Activated T-cell treated with anti-CD3 and anti-CD28 coated beads, Interleukin-2, amount 50 U/mL, for 48 hours (primary cell): ENCODE results near the gene PEPD.
"Not testable (repeated sequence)": the region's sequence is repeated elsewhere in the genome, so short reads cannot be mapped to it uniquely, and the experiment has no call there.

ENCODE experiments used
- DNase-seq, 2 experiments: peaks; one replicate each; pipeline ENCODE4 v3.0.0-alpha.2; 2020

PEPD gene

GRCh38 chr19:33521480-33522370 is at the start of gene PEPD:
Gene PEPD (minus strand): TSS chr19:33521791. CDS start chr19:33521760, 31 bp downstream.
- DNase-seq = peak; percentile 92

GRCh38 chr19:33569821-33570220 is 48.2 kb upstream of the PEPD start:
- no peak for DNase-seq

- no peak for DNase-seq
Measured at GRCh38 chr19:33568706-33569105, 47.1 kb upstream of the PEPD start.

DNA sequence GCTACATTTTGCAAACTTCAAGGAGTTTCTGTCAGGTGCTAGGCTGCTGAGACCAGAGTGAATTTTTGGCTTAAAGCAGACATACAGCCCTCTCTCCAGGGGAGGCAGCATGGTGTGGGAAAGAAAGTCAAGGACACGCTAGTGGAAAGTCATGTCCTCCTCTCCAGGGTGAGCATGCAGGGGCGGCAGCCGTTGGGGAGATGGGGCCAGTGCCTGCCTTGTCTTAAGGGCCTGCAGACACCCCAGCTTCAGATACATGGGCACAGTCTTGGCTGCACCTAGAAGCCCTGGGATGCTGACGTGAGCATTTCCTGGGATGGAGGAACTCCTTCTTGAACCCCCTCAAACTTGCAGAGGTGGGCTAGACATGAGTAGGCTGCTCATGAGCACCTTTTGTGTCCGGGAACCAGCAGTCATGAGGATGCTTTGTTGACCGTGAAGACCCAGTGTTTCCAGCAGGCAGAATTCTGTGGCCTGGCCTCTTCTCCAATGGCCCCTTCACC is 43.3 kb upstream of the PEPD start:
- no peak for DNase-seq

DNA sequence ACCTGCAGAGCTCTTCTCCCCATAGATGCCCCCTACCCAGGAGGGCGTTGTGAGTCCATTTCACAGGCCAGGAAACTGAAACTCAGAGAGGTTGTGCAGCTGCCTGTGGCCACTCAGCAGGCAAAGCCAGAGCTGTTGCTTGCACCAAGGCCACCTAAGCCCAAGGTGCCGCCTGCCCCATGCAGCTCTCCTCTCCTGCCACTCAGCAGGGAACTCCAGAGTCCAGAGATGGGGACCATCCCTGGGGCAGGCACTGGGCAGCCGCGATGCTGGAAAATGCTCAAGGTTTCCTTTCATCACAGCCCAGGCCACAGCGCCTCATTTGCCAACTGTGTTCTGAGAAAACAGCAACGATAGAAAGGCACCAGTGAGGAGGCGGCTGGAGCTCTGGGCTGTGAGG is 41.0 kb upstream of the PEPD start:
- no peak for DNase-seq

DNA sequence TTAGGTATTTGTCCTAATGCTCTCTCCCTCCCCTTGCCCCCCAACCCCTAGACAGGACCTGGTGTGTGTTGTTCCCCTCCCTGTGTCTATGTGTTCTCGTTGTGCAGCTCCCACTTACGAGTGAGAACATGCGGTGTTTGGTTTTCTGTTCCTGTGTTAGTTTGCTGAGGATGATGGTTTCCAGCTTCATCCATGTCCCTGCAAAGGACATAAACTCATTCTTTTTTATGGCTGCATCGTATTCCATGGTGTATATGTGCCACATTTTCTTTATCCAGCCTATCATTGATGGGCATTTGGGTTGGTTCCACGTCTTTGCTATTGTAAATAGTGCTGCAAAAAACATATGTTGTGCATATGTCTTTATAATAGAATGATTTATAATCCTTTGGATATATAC is 40.1 kb upstream of the PEPD start:
- DNase-seq = not testable (repeated sequence)

DNA sequence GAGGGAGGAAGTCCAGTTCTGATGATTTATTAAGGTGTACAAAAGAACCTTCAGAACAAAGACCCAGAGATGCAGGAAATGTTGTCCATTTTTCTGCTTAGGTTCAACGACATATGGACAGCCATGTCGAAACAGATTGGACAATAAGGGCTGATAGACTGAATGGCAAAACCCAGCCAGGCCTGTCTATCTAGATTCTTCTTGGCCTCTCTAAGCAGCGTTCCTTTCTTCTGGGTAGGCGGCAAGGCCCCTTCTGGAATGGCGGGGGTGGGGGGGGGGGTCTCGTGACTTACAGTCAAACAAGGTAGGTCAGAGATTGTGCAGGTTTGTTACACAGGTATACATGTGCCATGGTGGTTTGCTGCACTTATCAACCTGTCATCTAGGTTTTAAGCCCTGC is 39.7 kb upstream of the PEPD start:
- no peak for DNase-seq

DNA sequence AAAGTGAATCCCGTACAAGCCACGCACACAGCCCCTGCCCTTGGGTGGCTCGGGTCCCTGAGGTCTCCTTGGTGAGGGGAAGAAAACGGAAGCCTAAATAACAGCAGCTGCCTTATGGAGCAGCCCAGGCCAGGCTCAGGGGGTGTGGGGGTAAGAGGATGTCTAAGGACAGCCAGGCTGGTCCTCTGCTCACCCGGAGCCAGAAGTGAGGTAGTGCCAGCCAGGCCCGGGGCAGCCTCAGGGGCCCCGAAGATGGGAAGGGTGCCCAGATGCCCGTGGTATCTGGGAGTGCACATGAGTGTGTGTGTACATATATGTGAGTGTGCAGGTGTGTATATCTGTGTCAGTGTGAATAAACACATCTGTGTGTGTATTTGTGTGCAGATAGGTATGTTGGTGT is 38.4 kb upstream of the PEPD start:
- no peak for DNase-seq

- DNase-seq = no peak
Measured at GRCh38 chr19:33558856-33559255, 37.3 kb upstream of the PEPD start.

DNA sequence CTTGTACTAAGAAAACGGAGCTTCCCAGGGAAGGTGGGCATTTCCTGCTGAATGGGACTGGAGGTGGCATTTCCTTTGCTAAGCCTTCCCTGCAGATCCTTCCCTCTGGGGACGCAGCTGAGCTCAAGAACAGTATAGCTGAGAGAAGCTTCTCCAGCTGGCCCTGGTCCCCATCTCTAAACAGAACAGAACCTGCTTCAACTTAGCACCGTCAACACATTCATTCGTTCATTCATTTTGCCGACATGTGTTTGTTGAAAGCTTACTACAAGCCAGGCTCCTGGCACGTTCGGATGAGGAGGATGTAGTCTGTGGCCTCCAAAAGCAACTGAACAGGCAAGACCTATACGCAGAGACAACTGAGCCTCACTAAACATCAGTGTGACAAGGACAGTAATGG is 36.6 kb upstream of the PEPD start:
- DNase-seq = no peak

GRCh38 chr19:33557720-33558119 is 36.1 kb upstream of the PEPD start:
- DNase-seq = no peak

DNA sequence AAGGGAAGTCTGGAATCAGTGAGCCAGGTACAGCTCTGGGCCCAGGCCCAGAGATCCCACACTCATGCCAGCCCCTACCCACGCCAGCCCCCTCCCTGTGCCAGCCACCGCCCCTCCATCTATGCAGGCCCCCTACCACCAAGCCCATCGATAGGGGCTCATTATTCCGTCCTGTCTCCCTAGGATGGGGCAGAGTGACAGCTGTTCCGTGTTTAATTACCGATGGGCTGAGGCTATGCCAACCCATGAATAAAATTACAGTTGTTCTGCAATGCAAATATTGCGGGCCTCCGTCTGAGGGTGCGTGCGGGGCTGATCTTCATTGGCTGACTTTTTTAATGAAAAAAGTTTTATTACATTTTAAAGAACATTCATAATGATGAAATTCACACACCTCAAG is 35.6 kb upstream of the PEPD start:
- no peak for DNase-seq

- DNase-seq = no peak
Measured at GRCh38 chr19:33556261-33556660, 34.7 kb upstream of the PEPD start.

DNA sequence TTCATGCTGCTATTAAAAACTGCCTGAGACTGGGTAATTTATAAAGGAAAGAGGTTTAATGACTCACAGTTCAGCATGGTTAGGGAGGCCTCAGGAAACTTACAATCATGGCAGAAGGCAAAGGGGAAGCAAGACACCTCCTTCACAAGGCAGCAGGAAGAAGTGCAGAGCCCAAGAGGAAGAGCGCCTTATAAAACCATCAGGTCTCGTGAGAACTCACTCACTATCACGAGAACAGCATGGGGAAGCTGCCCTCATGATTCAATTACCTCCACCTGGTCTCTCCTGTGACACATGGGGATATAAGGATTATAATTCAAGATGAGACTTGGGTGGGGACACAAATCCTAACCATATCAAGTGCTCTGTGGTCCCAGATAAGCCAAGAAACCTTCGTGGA is 34.1 kb upstream of the PEPD start:
- DNase-seq = not testable (repeated sequence)

GRCh38 chr19:33554821-33555220 is 33.2 kb upstream of the PEPD start:
- DNase-seq = no peak

DNA sequence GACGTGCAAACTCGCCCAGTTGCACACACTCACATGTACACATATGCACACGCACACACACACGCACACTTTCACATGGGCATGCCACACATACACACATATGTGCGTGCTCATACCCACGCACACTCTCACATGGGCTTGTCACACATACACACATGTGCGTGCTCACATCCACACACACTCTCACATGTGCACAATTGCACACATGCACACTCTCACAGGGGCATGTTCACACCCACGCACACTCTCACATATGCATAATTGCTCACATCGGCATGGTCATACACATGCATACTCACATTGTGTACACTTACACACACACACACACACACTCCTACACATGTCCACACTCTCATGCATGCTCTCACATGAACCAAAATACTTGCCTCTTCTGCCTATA is 32.8 kb upstream of the PEPD start:
- DNase-seq = no peak

DNA sequence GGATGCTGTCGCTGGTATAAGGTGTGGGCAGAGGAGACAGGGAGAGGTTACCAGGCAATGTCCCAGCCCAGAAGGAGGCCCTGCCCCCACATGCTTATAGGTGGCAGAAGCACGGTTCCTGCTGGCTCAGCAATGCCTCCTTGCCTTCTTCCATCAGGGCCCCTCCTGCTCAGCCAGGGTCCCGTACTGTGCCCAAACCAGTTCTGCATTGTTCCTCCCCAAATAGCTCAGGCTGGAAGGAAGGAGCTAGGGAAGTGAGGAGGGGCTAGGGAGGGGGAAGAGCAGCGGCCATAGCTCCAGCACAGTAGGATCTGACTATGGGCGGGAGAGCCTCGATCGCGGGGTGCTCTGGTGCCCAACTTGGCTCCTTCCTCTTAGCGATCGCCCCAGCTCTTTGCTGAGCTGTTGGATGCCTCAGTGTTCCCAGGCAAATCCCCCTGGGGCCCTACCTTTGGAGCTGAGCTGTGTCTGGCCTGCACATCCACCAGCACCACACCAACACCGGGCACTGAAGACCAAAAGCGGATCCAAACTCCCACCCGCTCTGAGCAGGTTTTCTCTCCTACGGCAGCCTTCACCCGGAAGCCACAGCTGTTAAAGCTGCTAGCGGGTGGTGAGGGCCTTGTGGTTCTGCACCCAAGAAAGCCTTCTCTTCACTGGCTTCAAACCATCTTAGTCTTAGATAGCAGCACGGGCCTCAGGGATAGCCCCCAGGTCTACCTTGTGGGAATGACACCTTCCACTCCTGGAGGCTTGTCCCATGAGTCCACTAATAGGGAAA is 32.1 kb upstream of the PEPD start:
- no peak for DNase-seq

DNA sequence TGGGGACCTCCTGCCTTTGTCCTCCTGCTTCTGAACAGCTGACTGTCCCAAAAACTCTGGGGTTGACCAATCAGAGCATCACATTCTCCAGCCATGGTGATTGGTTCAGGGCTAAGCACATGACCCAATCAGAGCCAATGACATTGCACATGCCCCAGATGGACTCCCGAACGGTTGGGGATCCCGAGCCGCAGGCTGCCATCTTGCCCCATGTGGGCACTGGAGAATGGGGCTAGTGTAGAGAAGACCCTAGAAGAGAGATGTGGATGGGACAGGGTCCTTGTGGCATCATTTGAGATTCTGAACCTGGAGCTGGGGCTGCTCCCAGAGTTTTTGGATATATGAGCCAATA is 31.3 kb upstream of the PEPD start:
- DNase-seq = no peak

DNA sequence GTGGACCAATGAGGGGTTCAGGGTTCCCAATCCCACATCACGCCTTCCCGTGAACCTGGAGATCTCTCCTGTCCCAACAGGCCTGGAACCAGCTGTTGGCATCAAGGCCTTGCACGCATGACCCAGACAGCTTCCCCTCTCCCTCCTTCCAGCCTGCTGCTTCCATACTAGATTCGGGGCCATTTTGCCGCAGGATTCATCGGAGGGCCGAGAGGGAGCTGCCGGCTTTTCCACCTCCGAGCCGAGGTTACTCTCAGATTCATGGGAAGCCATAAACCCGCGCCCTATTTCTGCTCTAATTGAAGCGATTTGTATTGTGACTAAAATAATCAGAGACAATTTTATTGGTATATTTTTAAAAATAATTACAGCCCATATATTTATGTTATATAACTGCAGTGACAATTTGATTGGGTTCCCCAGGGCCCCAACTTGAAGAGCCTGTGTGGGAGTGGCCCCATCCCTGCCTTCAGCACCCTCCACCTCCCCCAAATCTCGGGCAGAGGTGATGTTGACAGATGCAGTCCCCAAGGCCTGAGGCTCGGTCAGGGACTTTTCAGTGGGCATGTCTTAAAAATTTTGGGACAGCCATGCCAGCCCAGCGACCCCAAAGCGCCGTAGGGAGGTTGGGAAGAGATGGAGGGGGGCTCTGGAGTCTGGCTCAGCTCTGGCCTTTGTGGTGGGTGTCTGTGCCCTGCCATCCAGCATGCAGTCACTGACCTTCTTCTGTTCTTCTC is 30.8 kb upstream of the PEPD start:
- no peak for DNase-seq

- no peak for DNase-seq
Measured at GRCh38 chr19:33551676-33552075, 30.1 kb upstream of the PEPD start.

DNA sequence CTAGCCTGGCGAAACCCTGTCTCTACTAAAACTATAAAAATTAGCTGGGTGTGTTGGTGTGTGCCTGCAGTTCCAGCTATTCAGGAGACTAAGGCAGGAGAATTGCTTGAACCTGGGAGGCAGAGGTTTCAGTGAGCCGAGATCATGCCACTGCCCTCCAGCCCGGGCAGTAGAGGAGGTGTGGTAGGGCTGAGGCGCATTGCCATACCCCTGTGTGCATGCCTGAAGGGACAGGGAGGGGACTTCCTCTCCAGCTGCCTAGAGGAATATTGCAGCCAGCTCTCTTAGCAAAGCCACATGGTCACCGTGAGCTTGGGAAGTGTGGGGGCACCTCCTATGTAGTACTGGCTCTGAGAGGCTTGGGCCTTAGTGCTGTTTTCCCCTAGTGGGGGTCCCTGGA is 29.2 kb upstream of the PEPD start:
- DNase-seq = no peak

- no peak for DNase-seq
Measured at GRCh38 chr19:33547676-33548075, 26.1 kb upstream of the PEPD start.

GRCh38 chr19:33546656-33547055 is 25.1 kb upstream of the PEPD start:
- no peak for DNase-seq
